ENCODE results near the gene SELENOO.
"Not testable (repeated sequence)": the region's sequence is repeated elsewhere in the genome, so short reads cannot be mapped to it uniquely, and the experiment has no call there.

SELENOO gene, protein sequence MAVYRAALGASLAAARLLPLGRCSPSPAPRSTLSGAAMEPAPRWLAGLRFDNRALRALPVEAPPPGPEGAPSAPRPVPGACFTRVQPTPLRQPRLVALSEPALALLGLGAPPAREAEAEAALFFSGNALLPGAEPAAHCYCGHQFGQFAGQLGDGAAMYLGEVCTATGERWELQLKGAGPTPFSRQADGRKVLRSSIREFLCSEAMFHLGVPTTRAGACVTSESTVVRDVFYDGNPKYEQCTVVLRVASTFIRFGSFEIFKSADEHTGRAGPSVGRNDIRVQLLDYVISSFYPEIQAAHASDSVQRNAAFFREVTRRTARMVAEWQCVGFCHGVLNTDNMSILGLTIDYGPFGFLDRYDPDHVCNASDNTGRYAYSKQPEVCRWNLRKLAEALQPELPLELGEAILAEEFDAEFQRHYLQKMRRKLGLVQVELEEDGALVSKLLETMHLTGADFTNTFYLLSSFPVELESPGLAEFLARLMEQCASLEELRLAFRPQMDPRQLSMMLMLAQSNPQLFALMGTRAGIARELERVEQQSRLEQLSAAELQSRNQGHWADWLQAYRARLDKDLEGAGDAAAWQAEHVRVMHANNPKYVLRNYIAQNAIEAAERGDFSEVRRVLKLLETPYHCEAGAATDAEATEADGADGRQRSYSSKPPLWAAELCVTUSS

GRCh38 chr22:50200461-50201190, at the start of gene SELENOO:
Gene SELENOO, plus strand, starts transcription at chr22:50201011. Its CDS starts 26 bp downstream, at chr22:50201037.
- DNase-seq: peak; percentile 92

GRCh38 chr22:50151571-50152537, 49.0 kb upstream of the SELENOO start:
- no peak for DNase-seq

GRCh38 chr22:50153056-50153755, 47.6 kb upstream of the SELENOO start:
- DNase-seq: no peak

GRCh38 chr22:50153756-50154140, 47.1 kb upstream of the SELENOO start:
- no peak for DNase-seq

- DNase-seq: no peak
These were observed 43.0 kb upstream of the SELENOO start for GRCh38 chr22:50157709-50158375.

DNA sequence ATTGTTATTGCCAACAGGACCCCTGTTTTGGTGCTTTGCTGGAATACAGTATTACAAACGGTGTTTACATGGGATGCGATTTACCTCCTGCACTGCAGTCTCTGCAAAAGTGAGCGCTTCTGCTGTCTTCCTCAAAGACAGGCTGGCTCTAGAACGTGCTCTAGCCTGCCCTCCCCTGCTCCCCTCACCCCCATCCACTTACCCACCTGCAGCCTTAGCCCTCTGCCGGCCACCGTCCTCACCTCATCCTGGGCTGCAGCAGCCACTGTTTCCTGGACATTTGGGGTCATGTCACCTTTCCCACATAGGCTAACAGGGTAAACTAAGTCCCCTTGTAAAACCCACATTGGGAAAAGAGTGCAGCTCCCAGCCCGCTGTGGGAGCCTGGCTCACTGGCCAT, 39.9 kb upstream of the SELENOO start:
- no peak for DNase-seq

- no peak for DNase-seq
These were observed 39.1 kb upstream of the SELENOO start for GRCh38 chr22:50161508-50162390.

DNA sequence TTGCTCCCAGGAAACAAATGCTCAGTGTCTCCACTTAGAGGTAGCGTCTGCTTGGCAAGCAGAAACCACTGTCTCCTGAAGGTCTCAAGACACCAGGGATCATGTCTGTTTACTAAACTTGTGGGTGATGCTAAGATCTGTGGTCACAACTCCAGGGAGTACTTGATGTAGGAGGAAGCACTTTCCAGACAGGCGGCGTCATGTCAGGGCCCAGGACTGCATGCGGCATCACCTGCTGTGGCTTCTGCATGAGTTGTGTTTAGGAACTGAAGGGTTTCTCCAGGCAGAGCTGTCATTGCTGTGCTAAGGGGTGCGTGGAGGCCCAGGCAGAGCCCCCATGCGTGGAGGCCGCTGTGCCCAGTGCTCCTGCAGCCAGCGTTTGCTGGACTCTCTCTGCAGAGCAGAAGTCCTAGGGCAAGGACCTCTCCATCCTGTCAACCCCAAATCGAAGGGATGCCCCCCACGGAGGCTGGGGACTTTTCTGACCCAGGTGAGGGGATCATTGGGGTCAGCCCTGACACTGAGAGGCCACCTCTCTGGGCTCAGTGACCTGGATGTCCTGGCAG, 38.3 kb upstream of the SELENOO start:
- no peak for DNase-seq

DNA sequence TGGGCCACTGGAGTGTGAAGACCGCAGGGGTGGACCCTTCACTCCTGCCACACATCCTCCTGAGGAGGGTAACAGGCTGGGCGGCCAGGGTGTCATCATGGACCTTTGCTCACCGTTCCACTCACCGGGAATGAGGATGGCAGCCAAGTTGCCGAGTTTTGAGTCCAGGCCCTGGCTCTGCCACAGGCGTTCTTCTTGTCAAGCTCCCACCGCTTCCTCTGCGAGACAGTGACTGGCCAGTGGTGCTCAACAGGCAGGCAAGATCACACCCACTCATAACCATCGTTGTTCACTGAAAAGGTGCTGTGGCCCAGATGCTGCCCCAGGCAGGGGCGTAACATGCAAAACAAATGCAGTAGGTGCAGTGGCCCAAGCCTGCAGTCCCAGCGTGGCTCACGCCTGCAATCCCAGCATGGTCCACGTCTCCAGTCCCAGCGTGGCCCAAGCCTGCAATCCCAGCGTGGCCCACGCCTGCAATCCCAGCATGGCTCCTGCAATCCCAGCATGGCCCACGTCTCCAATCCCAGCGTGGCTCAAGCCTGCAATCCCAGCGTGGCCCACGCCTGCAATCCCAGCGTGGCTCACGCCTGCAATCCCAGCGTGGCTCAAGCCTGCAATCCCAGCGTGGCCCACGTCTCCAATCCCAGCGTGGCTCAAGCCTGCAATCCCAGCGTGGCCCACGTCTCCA, 35.2 kb upstream of the SELENOO start:
- no peak for DNase-seq

DNA sequence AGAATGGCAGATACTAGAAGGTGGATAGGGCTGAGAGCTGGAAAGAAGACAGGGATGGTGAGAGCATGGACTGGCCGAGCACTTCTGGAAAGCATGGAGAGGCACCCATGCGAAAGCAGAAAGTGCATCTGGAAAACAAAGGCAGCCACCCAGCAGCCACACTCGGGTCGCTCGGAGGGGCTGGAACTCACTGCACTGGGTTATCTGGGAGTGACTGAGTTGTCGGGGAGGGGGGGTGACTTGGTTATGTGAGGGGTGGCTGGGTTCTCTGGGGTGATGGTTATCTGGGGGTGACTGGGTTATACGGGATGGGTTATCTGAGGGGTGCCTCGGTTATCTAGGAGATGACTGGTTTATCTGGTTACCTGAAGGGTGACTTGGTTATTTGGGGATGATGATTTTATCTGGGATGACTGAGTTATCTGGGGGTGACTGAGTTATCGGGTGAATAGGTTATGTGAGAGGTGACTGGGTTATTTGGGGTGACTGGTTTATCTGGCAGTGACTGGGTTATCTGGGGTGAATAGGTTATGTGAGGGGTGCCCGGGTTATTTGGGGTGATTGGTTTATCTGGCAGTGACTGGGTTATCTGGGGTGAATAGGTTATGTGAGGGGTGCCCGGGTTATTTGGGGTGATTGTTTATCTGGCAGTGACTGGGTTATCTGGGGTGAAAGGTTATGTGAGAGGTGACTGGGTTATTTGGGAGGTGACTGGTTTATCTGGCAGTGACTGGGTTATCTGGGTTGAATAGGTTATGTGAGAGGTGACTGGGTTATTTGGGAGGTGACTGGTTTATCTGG, 32.9 kb upstream of the SELENOO start:
- no peak for DNase-seq

DNA sequence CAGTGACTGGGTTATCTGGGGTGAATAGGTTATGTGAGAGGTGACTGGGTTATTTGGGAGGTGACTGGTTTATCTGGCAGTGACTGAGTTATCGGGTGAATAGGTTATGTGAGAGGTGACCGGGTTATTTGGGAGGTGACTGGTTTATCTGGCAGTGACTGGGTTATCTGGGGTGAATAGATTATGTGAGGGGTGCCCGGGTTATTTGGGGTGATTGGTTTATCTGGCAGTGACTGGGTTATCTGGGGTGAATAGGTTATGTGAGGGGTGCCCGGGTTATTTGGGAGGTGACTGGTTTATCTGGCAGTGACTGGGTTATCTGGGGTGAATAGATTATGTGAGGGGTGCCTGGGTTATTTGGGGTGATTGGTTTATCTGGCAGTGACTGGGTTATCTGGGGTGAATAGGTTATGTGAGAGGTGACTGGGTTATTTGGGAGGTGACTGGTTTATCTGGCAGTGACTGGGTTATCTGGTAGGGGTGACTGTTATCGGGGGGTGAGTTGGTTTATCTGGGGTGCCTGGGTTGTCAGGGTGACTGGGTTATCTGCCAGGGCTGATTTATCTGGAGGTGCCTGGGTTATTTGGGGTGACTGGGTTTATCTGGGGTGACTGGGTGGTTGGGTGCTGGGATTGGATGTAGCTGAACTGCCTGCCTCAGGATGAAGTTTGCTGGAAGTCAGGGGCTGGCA, 32.2 kb upstream of the SELENOO start:
- not testable (repeated sequence) for DNase-seq

DNA sequence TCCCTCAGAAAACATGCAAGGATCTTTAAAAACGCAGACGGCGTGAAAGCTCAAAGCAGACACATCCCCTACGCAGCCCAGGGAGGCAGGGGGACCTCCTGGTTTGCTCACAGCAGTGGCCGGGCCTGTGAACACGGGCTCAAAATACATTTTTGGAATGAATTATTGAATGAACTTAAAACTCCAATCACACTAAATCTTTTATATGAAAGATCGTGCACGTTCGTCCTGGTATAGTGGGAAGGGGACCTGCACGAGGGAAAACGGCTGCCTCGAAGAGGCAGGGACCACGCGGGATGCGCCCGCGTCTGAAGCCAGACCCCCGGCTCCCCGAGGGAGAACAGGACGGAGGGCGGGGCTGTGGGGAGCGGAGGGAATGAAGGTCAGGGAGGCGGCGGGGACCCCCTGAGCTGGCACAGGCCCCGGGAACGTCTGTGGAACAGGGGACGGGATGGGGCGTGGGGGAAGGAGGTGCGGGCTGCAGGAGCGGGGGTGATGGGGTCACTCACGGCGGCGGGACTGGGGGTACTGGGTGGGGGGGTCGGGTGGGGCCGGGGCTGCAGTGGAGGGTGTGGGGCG, 31.5 kb upstream of the SELENOO start:
- DNase-seq: no peak

DNA sequence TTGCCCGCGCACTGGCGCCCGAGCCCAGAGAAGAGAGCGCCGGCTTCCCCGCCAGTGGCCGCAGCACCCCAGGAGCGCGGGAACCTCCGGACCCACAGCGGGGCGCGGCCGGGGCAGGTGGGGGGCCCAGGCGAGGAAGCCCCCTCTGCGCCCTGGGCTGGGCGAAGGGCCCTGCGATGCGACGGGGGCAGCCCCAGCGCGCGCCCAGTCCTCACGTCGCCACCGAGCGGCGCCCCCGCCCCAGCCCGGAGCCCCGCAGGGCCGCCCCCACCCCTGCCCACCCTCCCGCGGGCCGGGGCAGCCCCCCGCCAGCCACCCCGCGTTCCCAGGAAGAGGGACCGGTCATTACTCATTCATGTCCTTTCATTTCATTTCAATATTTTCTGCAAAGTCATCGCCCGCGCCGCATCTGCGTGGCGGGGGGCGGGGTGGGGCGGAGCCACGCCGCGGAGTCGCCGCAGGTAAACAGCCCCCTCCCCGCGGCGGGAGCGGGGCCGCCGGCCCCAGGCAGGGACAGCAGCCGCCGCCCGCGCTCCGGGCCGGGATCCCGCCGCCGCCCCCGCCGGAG, 31.0 kb upstream of the SELENOO start:
- DNase-seq: peak; percentile 72

GRCh38 chr22:50170453-50171318, 30.1 kb upstream of the SELENOO start, which contains the start of gene PANX2:
Gene PANX2, plus strand, starts transcription at chr22:50170731. Its CDS starts 0 bp downstream, at chr22:50170731.
- DNase-seq: no peak

DNA sequence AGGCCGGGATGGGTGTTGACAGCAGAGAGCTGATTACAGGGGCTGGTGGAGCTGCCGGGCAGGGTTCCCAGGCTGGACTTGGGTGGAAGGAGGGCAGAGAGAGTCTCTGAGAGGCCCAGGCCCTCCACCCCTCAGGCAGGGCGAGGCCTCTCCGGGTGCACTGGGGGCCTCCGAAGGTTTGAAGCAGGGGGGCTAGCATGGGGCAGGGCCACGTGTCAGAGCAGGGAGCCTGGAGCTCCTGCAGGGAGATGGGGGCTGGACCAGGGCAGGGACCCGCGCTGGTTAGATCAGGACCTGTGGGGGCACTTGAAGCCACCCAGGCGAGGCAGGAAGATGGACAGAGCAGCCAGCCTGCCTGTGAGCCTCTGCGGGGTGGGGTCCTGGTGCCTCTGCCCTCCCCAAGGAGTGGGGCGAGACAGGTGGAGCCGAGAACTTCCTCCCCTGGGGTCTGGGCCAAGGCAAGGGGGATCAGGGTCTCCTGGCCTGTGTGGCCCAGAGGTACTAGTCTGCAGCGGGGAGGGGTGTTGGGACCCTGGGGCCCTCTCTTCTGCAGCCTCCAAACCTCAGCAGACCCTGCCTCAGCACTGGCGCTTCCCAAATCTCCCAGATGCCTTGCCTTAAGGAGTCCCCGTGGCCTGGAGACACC, 29.4 kb upstream of the SELENOO start:
- no peak for DNase-seq
